HG03064 (cell line): ENCODE measurements around the gene OR51E1.

Experiments used
- ATAC-seq: cut with Tn5 transposase; IDR thresholded peaks from one replicate; pipeline ENCODE4 v1.9.1; 2021; ENCODE audit warnings: low read depth; ENCODE audit not compliant: unreplicated experiment

OR51E1 gene

GRCh38 chr11:4643682-4644081, at the start of gene OR51E1:
Gene OR51E1 (plus strand): TSS chr11:4643982. CDS start chr11:4652527, 8,545 bp downstream.
- no peak for ATAC-seq

GRCh38 chr11:4605057-4605456, 38.7 kb upstream of the OR51E1 start:
- no peak for ATAC-seq

- ATAC-seq, result no peak
Observed at GRCh38 chr11:4606231-4607015, 37.4 kb upstream of the OR51E1 start.

- no peak for ATAC-seq
Observed at GRCh38 chr11:4607096-4607495, 36.7 kb upstream of the OR51E1 start.

- ATAC-seq, result peak; percentile 100
Observed at GRCh38 chr11:4607781-4608666, 35.8 kb upstream of the OR51E1 start, which contains the start of gene TRIM68. Gene TRIM68 (minus strand): TSS chr11:4608231. CDS start chr11:4605504, 2,727 bp downstream.

GRCh38 chr11:4610258-4610935, 33.4 kb upstream of the OR51E1 start:
- no peak for ATAC-seq

- no peak for ATAC-seq
Observed at GRCh38 chr11:4611986-4612385, 31.8 kb upstream of the OR51E1 start.

GRCh38 chr11:4615856-4616444, 27.8 kb upstream of the OR51E1 start:
- no peak for ATAC-seq

- no peak for ATAC-seq
Observed at GRCh38 chr11:4619514-4619913, 24.3 kb upstream of the OR51E1 start.

GRCh38 chr11:4626207-4627099, 17.3 kb upstream of the OR51E1 start:
- no peak for ATAC-seq

GRCh38 chr11:4636136-4636535, 7.6 kb upstream of the OR51E1 start:
- no peak for ATAC-seq

GRCh38 chr11:4636962-4637661, 6.7 kb upstream of the OR51E1 start, which contains the start of gene OR51D1:
Gene OR51D1 (plus strand): TSS chr11:4637477. CDS start chr11:4639791, 2,314 bp downstream.
- peak; percentile 95 for ATAC-seq

- ATAC-seq, result no peak
Observed at GRCh38 chr11:4637662-4638047, 6.1 kb upstream of the OR51E1 start.

- no peak for ATAC-seq
Observed at GRCh38 chr11:4639931-4640330, 3.9 kb upstream of the OR51E1 start.

- ATAC-seq, result no peak
Observed at GRCh38 chr11:4641501-4641900, 2.3 kb upstream of the OR51E1 start.

GRCh38 chr11:4642043-4642442, 1.7 kb upstream of the OR51E1 start:
- ATAC-seq, result no peak

GRCh38 chr11:4643076-4643475, 706 bp upstream of the OR51E1 start:
- no peak for ATAC-seq

- no peak for ATAC-seq
Observed at GRCh38 chr11:4644233-4644632, 451 bp downstream of the OR51E1 start.

GRCh38 chr11:4645974-4646373, 2.2 kb downstream of the OR51E1 start:
- ATAC-seq, result no peak
